Activated T-cell treated with anti-CD3 and anti-CD28 coated beads, Interleukin-2, amount 50 U/mL, for 72 hours (primary cell): ENCODE results near the gene SNAI1. TPM values are rescaled to one million over a fixed set of nuclear protein-coding genes. Genes with fewer than 3 reads are reported as not detected.

Experiments used
- ATAC-seq, 2 donors: fragments of 150-1000 bp; cut with Tn5 transposase; replicated peaks in 1 of 2; 2 replicates each; pipeline ENCODE4 v1.10.0; 2021; ENCODE audit warnings: moderate library complexity in 2 of 2, mild to moderate bottlenecking in 1 of 2
- DNase-seq, 2 donors: peaks; one replicate each; pipeline ENCODE4 v3.0.0; 2021 to 2022; ENCODE audit warnings: mixed read lengths in 1 of 2
- H3K27ac Mint-ChIP-seq: one replicate; pipeline ENCODE4 v1.8.0; 2022; ENCODE audit warnings: mild to moderate bottlenecking, moderate library complexity, mixed read lengths
- H3K27me3 Mint-ChIP-seq: one replicate; pipeline ENCODE4 v1.8.0; 2022; ENCODE audit warnings: low read depth, mixed read lengths
- H3K36me3 Mint-ChIP-seq, 2 donors: one replicate each; pipeline ENCODE4 v1.8.0; 2022; ENCODE audit warnings: mixed read lengths in 2 of 2, mild to moderate bottlenecking in 1 of 2; ENCODE audit not compliant: insufficient read depth in 2 of 2
- H3K4me1 Mint-ChIP-seq: one replicate; pipeline ENCODE4 v1.8.0; 2022; ENCODE audit warnings: low read depth, mixed read lengths
- H3K4me3 Mint-ChIP-seq, 2 donors: one replicate each; pipeline ENCODE4 v1.8.0; 2022; ENCODE audit warnings: mild to moderate bottlenecking in 2 of 2, mixed read lengths in 2 of 2, moderate library complexity in 2 of 2
- H3K9me3 Mint-ChIP-seq, 2 donors: one replicate each; pipeline ENCODE4 v1.8.0; 2022; ENCODE audit warnings: mixed read lengths in 2 of 2
- total RNA-seq, 2 donors: library from RNA; stranded (reverse); gene quantifications; one replicate each; pipeline ENCODE4 v1.2.3, GENCODE V29; 2022

Gene SNAI1
- total RNA-seq, 2 donors from 2014 or later = 1.3 TPM

- no peak overlapping the region for H3K4me3 Mint-ChIP-seq
- H3K9me3 Mint-ChIP-seq = no peaks in the 10 kb centered on the region
- H3K36me3 Mint-ChIP-seq = no peaks in the 10 kb centered on the region
- peaks cover 5% of the 10 kb centered on the region for H3K27me3 Mint-ChIP-seq
- no peaks in the 10 kb centered on the region for H3K4me1 Mint-ChIP-seq
- no peak for DNase-seq
- H3K27ac Mint-ChIP-seq = no peak overlapping the region
- ATAC-seq = no peak
These were observed 50.3 kb downstream of the SNAI1 start for GRCh38 chr20:50032955-50033666.

- no peaks in the 10 kb centered on the region for H3K4me1 Mint-ChIP-seq
- DNase-seq = no peak
- H3K27me3 Mint-ChIP-seq = peaks cover 6% of the 10 kb centered on the region
- H3K27ac Mint-ChIP-seq = no peak overlapping the region
- ATAC-seq = no peak
- H3K36me3 Mint-ChIP-seq = no peaks in the 10 kb centered on the region
- no peaks in the 10 kb centered on the region for H3K9me3 Mint-ChIP-seq
- no peak overlapping the region for H3K4me3 Mint-ChIP-seq
These were observed 51.9 kb downstream of the SNAI1 start for GRCh38 chr20:50034567-50035180.

GRCh38 chr20:50036703-50037102 lies 53.9 kb downstream of the SNAI1 start:
- Mint-ChIP-seq H3K36me3 (no peaks in the 10 kb centered on the region), H3K4me1 (peaks cover 5% of the 10 kb centered on the region), H3K27ac (no peak overlapping the region), H3K9me3 (no peaks in the 10 kb centered on the region), H3K27me3 (peaks cover 6% of the 10 kb centered on the region), H3K4me3 (no peak overlapping the region)
- ATAC-seq = no peak
- no peak for DNase-seq

DNA sequence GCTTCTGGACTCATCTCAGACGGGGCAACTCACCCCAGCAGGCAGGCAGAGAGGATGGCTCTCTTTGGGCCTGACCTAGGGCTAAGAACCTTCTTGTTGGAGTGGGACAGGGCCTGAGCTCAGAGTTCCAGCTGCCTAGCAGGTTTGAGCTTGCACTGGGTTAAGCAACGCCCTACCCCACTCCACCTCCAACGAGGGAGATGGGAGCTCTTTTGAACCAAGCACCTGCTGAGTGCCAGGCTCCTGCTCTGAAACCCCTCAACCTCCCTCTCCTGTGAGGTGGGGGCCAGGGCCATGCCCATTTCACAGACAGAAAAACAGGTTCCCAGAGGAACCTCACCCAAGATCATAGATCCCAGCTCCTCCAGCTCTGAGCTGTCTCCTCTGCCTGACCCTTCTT lies 54.3 kb downstream of the SNAI1 start:
- Mint-ChIP-seq H3K27me3 (peaks cover 6% of the 10 kb centered on the region), H3K9me3 (no peaks in the 10 kb centered on the region)
- no peak for ATAC-seq

GRCh38 chr20:50037575-50037974 lies 54.8 kb downstream of the SNAI1 start:
- Mint-ChIP-seq H3K4me1 (peaks cover 5% of the 10 kb centered on the region), H3K4me3 (no peak overlapping the region), H3K27me3 (peaks cover 6% of the 10 kb centered on the region), H3K36me3 (no peaks in the 10 kb centered on the region), H3K9me3 (no peaks in the 10 kb centered on the region), H3K27ac (no peak overlapping the region)
- no peak for ATAC-seq
- DNase-seq = no peak

More for the DNA sequence above, 54.3 kb downstream of the SNAI1 start:
- no peak overlapping the region for H3K4me3 Mint-ChIP-seq
- peaks cover 5% of the 10 kb centered on the region for H3K4me1 Mint-ChIP-seq
- no peak for DNase-seq
- H3K36me3 Mint-ChIP-seq = no peaks in the 10 kb centered on the region
- no peak overlapping the region for H3K27ac Mint-ChIP-seq

GRCh38 chr20:50038169-50038568 lies 55.4 kb downstream of the SNAI1 start:
- no peak for ATAC-seq
- no peaks in the 10 kb centered on the region for H3K9me3 Mint-ChIP-seq
- DNase-seq = no peak
- H3K4me3 Mint-ChIP-seq = no peak overlapping the region
- no peaks in the 10 kb centered on the region for H3K36me3 Mint-ChIP-seq
- peaks cover 5% of the 10 kb centered on the region for H3K4me1 Mint-ChIP-seq
- peaks cover 6% of the 10 kb centered on the region for H3K27me3 Mint-ChIP-seq
- H3K27ac Mint-ChIP-seq = no peak overlapping the region

Other genes starting within 250 kb of the SNAI1 start
- 10 to 100 TPM; 19.0 to 19.9 TPM for gene SLC9A8, start 170.2 kb upstream of the SNAI1 start, total RNA-seq
- gene SPATA2, start 67.5 kb upstream of the SNAI1 start, total RNA-seq = 10 to 100 TPM; 10.6 to 10.8 TPM
- 100 to 1,000 TPM in 1 of 2 donors, 10 to 100 TPM in 1; 99.2 to 113 TPM for gene RNF114, start 46.6 kb upstream of the SNAI1 start, total RNA-seq
- 100 to 1,000 TPM; 150 to 176 TPM for gene UBE2V1, start 130.2 kb downstream of the SNAI1 start, total RNA-seq
- 10 to 100 TPM; 14.4 to 17.9 TPM for gene PEDS1, start 170.7 kb downstream of the SNAI1 start, total RNA-seq
- gene CEBPB, start 207.8 kb downstream of the SNAI1 start, total RNA-seq = 100 to 1,000 TPM; 111 to 134 TPM